ENCODE data around the gene FKRP.
"Not testable (repeated sequence)": the region's sequence is repeated elsewhere in the genome, so short reads cannot be mapped to it uniquely, and the experiment has no call there.

The FKRP gene

DNA sequence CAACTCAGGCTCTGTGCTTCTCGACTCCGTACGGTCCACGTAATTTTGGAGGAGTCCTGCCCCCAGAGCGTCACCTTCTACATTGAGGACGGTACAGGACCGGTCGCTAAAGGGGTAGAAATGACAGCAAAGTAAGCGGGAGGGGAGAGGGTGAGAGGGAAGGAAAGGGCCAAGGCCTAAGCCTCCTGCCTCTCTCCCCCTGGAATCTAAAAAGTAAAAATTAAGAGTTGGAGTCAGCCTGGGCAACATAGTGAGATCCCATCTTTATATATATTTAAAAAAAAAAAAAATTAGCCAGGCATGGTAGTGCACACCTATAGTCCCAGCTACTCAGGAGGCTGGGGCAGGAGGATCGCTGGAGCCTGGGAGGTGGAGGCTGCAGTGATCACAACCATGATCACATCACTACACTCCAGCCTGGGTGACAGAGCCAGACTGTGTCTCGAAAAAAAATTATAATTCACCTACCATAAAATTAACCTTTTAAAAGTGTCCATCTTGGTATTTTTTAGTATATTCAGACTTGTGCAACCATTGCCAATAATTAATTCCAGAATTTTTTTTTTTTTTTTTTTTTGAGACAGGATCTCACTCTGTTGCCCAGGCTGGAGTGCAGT, 29.9 kb downstream of the FKRP start:
- TF ChIP-seq, protein P1, sequence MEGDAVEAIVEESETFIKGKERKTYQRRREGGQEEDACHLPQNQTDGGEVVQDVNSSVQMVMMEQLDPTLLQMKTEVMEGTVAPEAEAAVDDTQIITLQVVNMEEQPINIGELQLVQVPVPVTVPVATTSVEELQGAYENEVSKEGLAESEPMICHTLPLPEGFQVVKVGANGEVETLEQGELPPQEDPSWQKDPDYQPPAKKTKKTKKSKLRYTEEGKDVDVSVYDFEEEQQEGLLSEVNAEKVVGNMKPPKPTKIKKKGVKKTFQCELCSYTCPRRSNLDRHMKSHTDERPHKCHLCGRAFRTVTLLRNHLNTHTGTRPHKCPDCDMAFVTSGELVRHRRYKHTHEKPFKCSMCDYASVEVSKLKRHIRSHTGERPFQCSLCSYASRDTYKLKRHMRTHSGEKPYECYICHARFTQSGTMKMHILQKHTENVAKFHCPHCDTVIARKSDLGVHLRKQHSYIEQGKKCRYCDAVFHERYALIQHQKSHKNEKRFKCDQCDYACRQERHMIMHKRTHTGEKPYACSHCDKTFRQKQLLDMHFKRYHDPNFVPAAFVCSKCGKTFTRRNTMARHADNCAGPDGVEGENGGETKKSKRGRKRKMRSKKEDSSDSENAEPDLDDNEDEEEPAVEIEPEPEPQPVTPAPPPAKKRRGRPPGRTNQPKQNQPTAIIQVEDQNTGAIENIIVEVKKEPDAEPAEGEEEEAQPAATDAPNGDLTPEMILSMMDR (IDR thresholded peaks at IDR 0.05): no peak
- Histone ChIP-seq H3K9me3 (no peaks in the 10 kb centered on the region), H3K4me1 (peaks cover 0 to 1% (median 0%) of the 10 kb centered on the region in 4 donors), H3K4me3 (no peak overlapping the region), H3K36me3 (peaks cover 55 to 71% (median 56%) of the 10 kb centered on the region in 3 donors), H3K27ac (no peak overlapping the region), H3K27me3 (no peaks in the 10 kb centered on the region)
- no peak for DNase-seq
- intact Hi-C loops (cut with DNase I; ENCODE audit: low total_unique reads): no loop called here

DNA sequence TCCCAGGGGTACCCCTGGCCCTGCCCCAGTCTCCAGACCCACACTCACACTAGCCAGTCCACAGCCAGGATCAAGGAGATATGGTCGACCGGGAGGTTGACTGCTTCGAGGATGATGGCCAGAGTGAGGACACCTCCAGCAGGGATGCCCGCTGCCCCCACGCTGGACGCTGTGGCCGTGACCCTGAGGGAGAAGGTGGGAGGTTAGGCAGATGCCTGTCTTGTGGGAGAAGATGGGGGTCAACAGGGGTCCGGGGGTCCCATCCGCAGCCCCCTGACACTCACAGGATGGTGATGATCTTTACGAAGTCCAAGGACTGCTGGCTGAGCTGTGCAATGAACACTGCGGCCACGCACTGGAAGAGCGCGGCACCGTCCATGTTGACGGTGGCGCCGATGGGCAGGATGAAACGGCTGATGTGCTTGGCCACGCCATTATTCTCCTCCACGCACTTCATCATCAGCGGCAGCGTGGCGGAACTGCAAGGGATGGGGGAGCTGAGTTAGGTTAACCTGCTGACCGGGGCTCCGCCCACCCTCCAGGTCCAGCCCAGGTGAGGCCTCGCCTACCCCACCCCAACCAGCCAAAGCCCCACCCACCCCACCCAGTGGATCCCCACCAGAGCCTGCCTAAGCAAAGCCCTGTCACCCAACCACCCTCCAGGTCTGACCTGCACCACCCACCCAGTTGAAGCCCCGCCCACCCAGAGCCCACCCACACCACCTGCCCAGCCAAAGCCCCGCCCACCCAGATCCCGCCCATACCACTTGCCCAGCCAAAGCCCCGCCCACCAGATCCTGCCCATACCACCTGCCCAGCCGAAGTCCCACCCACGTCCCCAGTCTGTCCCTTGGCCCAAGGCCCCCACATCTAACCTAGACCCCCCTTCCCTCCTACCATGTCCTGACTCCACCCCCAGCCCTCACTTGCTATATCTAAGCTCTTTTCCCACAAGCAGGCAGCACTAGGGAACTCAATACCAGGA, 31.4 kb downstream of the FKRP start:
- Histone ChIP-seq H3K36me3 (peaks cover 64 to 86% (median 71%) of the 10 kb centered on the region in 3 donors), H3K27ac (no peak overlapping the region), H3K4me3 (no peak overlapping the region), H3K27me3 (no peaks in the 10 kb centered on the region), H3K9me3 (no peaks in the 10 kb centered on the region), H3K4me1 (peaks cover 0 to 7% (median 0%) of the 10 kb centered on the region in 4 donors)
- TF ChIP-seq, protein P1 (IDR thresholded peaks at IDR 0.05): no peak
- DNase-seq: no peak
- intact Hi-C loops (cut with DNase I; ENCODE audit: low total_unique reads): no loop called here

DNA sequence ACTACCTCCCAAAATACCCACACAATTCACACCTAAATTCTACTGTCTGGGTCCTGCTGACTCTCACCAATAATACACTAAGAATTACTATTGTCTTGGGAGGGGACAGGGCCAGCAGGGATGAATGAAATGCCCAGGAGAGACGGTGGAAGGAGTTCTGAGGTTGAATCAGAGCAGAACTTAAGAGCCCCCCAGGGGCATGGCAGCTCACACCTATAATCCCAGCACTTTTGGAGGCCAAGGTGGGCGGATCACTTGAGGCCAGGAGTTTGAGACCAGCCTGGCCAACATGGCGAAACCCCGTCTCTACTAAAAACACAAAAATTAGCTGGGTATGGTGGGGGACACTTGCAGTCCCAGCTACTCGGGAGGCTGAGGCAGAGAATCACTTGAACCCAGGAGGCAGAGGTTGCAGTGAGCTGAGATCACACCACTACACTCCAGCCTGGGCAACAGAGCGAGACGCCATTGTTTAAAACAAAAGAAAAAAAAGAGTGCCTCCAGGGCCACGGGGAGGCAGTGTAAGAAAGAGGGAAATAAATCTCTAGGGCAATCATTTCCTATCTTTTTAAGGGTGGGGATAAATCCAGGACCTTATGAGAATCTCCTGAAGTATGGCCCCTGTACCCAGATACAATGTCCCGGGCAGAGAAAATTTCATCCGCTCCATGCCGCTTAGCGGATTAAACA, 32.2 kb downstream of the FKRP start:
- peaks cover 73 to 95% (median 80%) of the 10 kb centered on the region in 3 donors for H3K36me3 ChIP-seq
- H3K27ac ChIP-seq; DNase-seq; intact Hi-C loops (cut with DNase I; ENCODE audit: low total_unique reads); H3K27me3 ChIP-seq; H3K4me1 ChIP-seq; H3K4me3 ChIP-seq; H3K9me3 ChIP-seq: not testable (repeated sequence)

DNA sequence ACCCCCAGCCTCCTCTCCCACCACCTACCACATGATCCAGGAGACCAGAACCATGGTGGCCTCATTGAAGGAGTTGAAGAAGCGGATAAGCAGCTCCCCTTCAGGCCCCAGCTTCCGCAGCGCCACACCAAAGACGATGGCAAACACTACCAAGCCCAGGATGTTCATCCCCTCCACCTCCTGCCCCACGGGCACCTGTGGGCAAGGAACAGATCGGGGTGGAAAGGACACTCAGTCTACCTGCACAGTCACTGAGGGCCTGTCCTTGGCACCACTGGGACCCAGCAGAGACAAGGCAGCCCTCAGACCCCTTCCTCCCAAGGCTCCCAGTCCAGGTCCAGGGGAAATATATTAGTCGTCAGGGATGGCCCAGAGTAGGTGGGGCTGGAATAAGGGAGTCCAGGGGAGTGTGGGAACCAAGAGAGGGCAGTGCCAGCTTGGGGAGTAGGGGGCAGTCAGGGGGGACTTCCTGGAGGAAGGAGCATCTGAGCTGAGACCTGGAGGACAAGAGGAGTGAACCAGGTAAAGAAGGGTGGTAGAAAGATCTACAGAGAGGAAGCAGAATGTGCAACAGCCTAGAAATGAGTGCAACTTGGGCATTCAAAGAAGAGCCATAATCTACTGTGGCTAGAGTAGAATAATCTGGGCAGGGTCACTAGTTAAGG, 36.6 kb downstream of the FKRP start:
- Histone ChIP-seq H3K9me3 (no peaks in the 10 kb centered on the region), H3K36me3 (peaks cover 49 to 67% (median 49%) of the 10 kb centered on the region in 3 donors), H3K27ac (no peak overlapping the region), H3K4me3 (no peak overlapping the region), H3K4me1 (peaks cover 0 to 40% (median 32%) of the 10 kb centered on the region in 4 donors), H3K27me3 (no peaks in the 10 kb centered on the region)
- DNase-seq: no peak
- TF ChIP-seq, protein P1 (IDR thresholded peaks at IDR 0.05): no peak
- intact Hi-C loops (cut with DNase I; ENCODE audit: low total_unique reads): loop anchor here (5.0 kb wide), 1 partner anchor 40 kb away; no protein-coding TSS in a partner anchor

DNA sequence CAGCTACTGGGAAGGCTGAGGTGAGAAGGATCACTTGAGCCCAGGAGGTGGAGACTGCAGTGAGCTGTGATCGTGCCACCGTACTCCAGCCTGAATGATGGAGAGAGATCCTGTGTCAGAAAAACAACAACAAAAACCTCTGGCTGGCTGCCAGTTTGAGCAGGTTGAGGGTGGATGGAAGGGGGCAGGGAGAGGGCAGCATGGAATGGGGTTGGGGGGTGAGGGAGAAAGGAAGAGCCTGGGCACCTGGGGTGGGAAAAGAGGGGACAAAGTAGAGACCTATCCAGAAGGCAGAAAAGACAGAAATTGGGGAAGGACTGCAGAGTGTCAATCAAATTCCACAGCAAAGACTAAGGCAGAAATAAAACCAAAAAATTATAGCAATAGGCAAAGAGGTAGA, 37.8 kb downstream of the FKRP start:
- Histone ChIP-seq H3K27ac (peak overlapping the region in 1 of 2 donors; percentile 9), H3K9me3 (no peaks in the 10 kb centered on the region), H3K4me3 (peak overlapping the region in 1 of 2 donors; percentile 95), H3K27me3 (no peaks in the 10 kb centered on the region), H3K4me1 (peaks cover 0 to 42% (median 32%) of the 10 kb centered on the region in 4 donors), H3K36me3 (peaks cover 37 to 55% (median 37%) of the 10 kb centered on the region in 3 donors)
- TF ChIP-seq, protein P1 (IDR thresholded peaks at IDR 0.05): no peak
- intact Hi-C loops (cut with DNase I; ENCODE audit: low total_unique reads): loop anchor here (5.0 kb wide), 1 partner anchor 39 kb away; no protein-coding TSS in a partner anchor
- DNase-seq: no peak
